Measurements from ENCODE around the gene UGT3A1.
"Not testable (repeated sequence)": the region's sequence is repeated elsewhere in the genome, so short reads cannot be mapped to it uniquely, and the experiment has no call there.

UGT3A1 gene

GRCh38 chr5:35979715-35980114 is 11.5 kb downstream of the UGT3A1 start:
- no peak for DNase-seq

- DNase-seq, result not testable (repeated sequence)
Measured at GRCh38 chr5:35976859-35977258, 14.3 kb downstream of the UGT3A1 start.

- DNase-seq, result no peak
Measured at GRCh38 chr5:35974570-35974969, 16.6 kb downstream of the UGT3A1 start.

GRCh38 chr5:35971878-35972210 is 19.3 kb downstream of the UGT3A1 start:
- no peak for DNase-seq

GRCh38 chr5:35971186-35971877 is 19.9 kb downstream of the UGT3A1 start:
- no peak for DNase-seq

- no peak for DNase-seq
Measured at GRCh38 chr5:35963381-35963843, 27.8 kb downstream of the UGT3A1 start.

- no peak for DNase-seq
Measured at GRCh38 chr5:35960328-35960727, 30.9 kb downstream of the UGT3A1 start.

- DNase-seq, result no peak
Measured at GRCh38 chr5:35956429-35956828, 34.8 kb downstream of the UGT3A1 start.

GRCh38 chr5:35954175-35954574 is 37.0 kb downstream of the UGT3A1 start:
- DNase-seq, result no peak

GRCh38 chr5:35947085-35947484 is 44.1 kb downstream of the UGT3A1 start:
- no peak for DNase-seq

- DNase-seq, result no peak
Measured at GRCh38 chr5:35939639-35940038, 51.6 kb downstream of the UGT3A1 start.

GRCh38 chr5:35938568-35939227 is 52.5 kb downstream of the UGT3A1 start, which contains the start of gene CAPSL:
TSS of gene CAPSL (minus strand) at chr5:35938622. CDS start at chr5:35921120, 17,502 bp downstream.
- no peak for DNase-seq

- no peak for DNase-seq
Measured at GRCh38 chr5:35926389-35927051, 64.7 kb downstream of the UGT3A1 start.

- no peak for DNase-seq
Measured at GRCh38 chr5:35924950-35925722, 66.1 kb downstream of the UGT3A1 start.

- DNase-seq, result no peak
Measured at GRCh38 chr5:35924122-35924949, 66.9 kb downstream of the UGT3A1 start.

- no peak for DNase-seq
Measured at GRCh38 chr5:35922468-35922867, 68.7 kb downstream of the UGT3A1 start.

GRCh38 chr5:35921930-35922329 is 69.3 kb downstream of the UGT3A1 start:
- DNase-seq, result no peak

GRCh38 chr5:35920890-35921289 is 70.3 kb downstream of the UGT3A1 start:
- no peak for DNase-seq

- DNase-seq, result no peak
Measured at GRCh38 chr5:35919191-35919590, 72.0 kb downstream of the UGT3A1 start.

GRCh38 chr5:35908814-35909213 is 82.4 kb downstream of the UGT3A1 start:
- DNase-seq, result no peak

- DNase-seq, result no peak
Measured at GRCh38 chr5:35908228-35908627, 83.0 kb downstream of the UGT3A1 start.

- DNase-seq, result no peak
Measured at GRCh38 chr5:35904443-35905132, 86.6 kb downstream of the UGT3A1 start.

All from NK-92 treated with Interleukin-12 subunit alpha and Interleukin-12 subunit beta, amount 100 ng/mL, for 24 hours (cell line).